Right renal cortex interstitium (tissue), 3 donors: ENCODE measurements around the gene DNAJB12. TPM values are rescaled to one million over a fixed set of nuclear protein-coding genes. Genes with fewer than 3 reads are reported as not detected.
"Not testable (repeated sequence)": the region's sequence is repeated elsewhere in the genome, so short reads cannot be mapped to it uniquely, and the experiment has no call there.

Experiments
- DNase-seq, 3 donors: peaks; one replicate each; pipeline ENCODE4 v3.0.0-alpha.2; 2013; ENCODE audit warnings: low read depth in 3 of 3, low spot score in 2 of 3
- polyA plus RNA-seq, 3 donors: library from polyadenylated mRNA; unstranded; fragments of 120-200 nt; gene quantifications; one replicate each; pipeline ENCODE4 v1.2.1, GENCODE V29; 2013; ENCODE audit not compliant: insufficient read length in 3 of 3

Gene DNAJB12
- polyA plus RNA-seq, 3 donors, result 28.6 to 35.0 (median 32.7) TPM

GRCh38 chr10:72355214-72355555 is 466 bp upstream of the DNAJB12 start:
- DNase-seq, result no peak

- no peak for DNase-seq
Measured at GRCh38 chr10:72353965-72354355, 759 bp downstream of the DNAJB12 start.

- DNase-seq, result no peak
Measured at GRCh38 chr10:72353028-72353964, 1.4 kb downstream of the DNAJB12 start.

GRCh38 chr10:72351479-72351878 is 3.2 kb downstream of the DNAJB12 start:
- DNase-seq, result no peak

- DNase-seq, result no peak
Measured at GRCh38 chr10:72349438-72349837, 5.3 kb downstream of the DNAJB12 start.

- no peak for DNase-seq
Measured at GRCh38 chr10:72348282-72348681, 6.4 kb downstream of the DNAJB12 start.

- DNase-seq, result not testable (repeated sequence)
Measured at GRCh38 chr10:72346117-72346516, 8.6 kb downstream of the DNAJB12 start.

GRCh38 chr10:72344932-72345331 is 9.8 kb downstream of the DNAJB12 start:
- DNase-seq, result no peak

GRCh38 chr10:72342911-72343310 is 11.8 kb downstream of the DNAJB12 start:
- no peak for DNase-seq

- no peak for DNase-seq
Measured at GRCh38 chr10:72340510-72341261, 14.0 kb downstream of the DNAJB12 start.

- DNase-seq, result no peak
Measured at GRCh38 chr10:72338180-72338579, 16.5 kb downstream of the DNAJB12 start.

GRCh38 chr10:72337722-72338121 is 17.0 kb downstream of the DNAJB12 start:
- DNase-seq, result no peak

GRCh38 chr10:72337039-72337629 is 17.6 kb downstream of the DNAJB12 start:
- no peak for DNase-seq

GRCh38 chr10:72336259-72337038 is 18.3 kb downstream of the DNAJB12 start:
- no peak for DNase-seq

- no peak for DNase-seq
Measured at GRCh38 chr10:72335394-72336258, 19.1 kb downstream of the DNAJB12 start.

- DNase-seq, result no peak
Measured at GRCh38 chr10:72334825-72335393, 19.8 kb downstream of the DNAJB12 start.

GRCh38 chr10:72334196-72334824 is 20.4 kb downstream of the DNAJB12 start:
- no peak for DNase-seq

- no peak for DNase-seq
Measured at GRCh38 chr10:72333112-72334015, 21.4 kb downstream of the DNAJB12 start.
